ENCODE data around the gene ANK2.

Gene ANK2

GRCh38 chr4:113368056-113368455 is 318.6 kb downstream of the ANK2 start:
- 96 to 100% methylated on average over 2 of the region's 2 CpGs for WGBS, 2 experiments
- Histone ChIP-seq H3K36me3 (ENCODE audit: control insufficient read depth, insufficient read depth, low read length) (peaks cover 39% of the 10 kb centered on the region), H3K9me3 (ENCODE audit: control insufficient read depth, low read length) (no peaks in the 10 kb centered on the region), H3K27me3 (ENCODE audit: control insufficient read depth, insufficient read depth, low read length, poor library complexity, severe bottlenecking) (no peaks in the 10 kb centered on the region), H3K4me1 (ENCODE audit: control insufficient read depth, insufficient read depth, low read length) (no peaks in the 10 kb centered on the region), H3K27ac (ENCODE audit: insufficient read depth, low read depth, low read length, poor library complexity, severe bottlenecking) (no peak overlapping the region), H3K4me3 (ENCODE audit: insufficient read depth, low read depth, low read length) (no peak overlapping the region)

- no peak overlapping the region for H3K4me3 ChIP-seq (ENCODE audit: insufficient read depth, low read depth, low read length)
- peaks cover 36% of the 10 kb centered on the region for H3K36me3 ChIP-seq (ENCODE audit: control insufficient read depth, insufficient read depth, low read length)
These were observed 321.7 kb downstream of the ANK2 start for GRCh38 chr4:113371111-113371510.

GRCh38 chr4:113375964-113376666 is 326.7 kb downstream of the ANK2 start:
- H3K4me3 ChIP-seq (ENCODE audit: insufficient read depth, low read depth, low read length): no peak overlapping the region
- H3K27me3 ChIP-seq (ENCODE audit: control insufficient read depth, insufficient read depth, low read length, poor library complexity, severe bottlenecking): no peaks in the 10 kb centered on the region
- no CpG with 5 or more reads among the region's 1 CpG for WGBS, 2 experiments
- H3K9me3 ChIP-seq (ENCODE audit: control insufficient read depth, low read length): no peaks in the 10 kb centered on the region
- H3K27ac ChIP-seq (ENCODE audit: insufficient read depth, low read depth, low read length, poor library complexity, severe bottlenecking): no peak overlapping the region
- peaks cover 27% of the 10 kb centered on the region for H3K36me3 ChIP-seq (ENCODE audit: control insufficient read depth, insufficient read depth, low read length)
- no peaks in the 10 kb centered on the region for H3K4me1 ChIP-seq (ENCODE audit: control insufficient read depth, insufficient read depth, low read length)

More at GRCh38 chr4:113371111-113371510, 321.7 kb downstream of the ANK2 start:
- no peaks in the 10 kb centered on the region for H3K4me1 ChIP-seq (ENCODE audit: control insufficient read depth, insufficient read depth, low read length)
- H3K27me3 ChIP-seq (ENCODE audit: control insufficient read depth, insufficient read depth, low read length, poor library complexity, severe bottlenecking): no peaks in the 10 kb centered on the region
- no peak overlapping the region for H3K27ac ChIP-seq (ENCODE audit: insufficient read depth, low read depth, low read length, poor library complexity, severe bottlenecking)
- H3K9me3 ChIP-seq (ENCODE audit: control insufficient read depth, low read length): no peaks in the 10 kb centered on the region

- 83 to 100% methylated on average over 1 of the region's 1 CpG for WGBS, 2 experiments
- Histone ChIP-seq H3K27me3 (ENCODE audit: control insufficient read depth, insufficient read depth, low read length, poor library complexity, severe bottlenecking) (no peaks in the 10 kb centered on the region), H3K9me3 (ENCODE audit: control insufficient read depth, low read length) (no peaks in the 10 kb centered on the region), H3K4me1 (ENCODE audit: control insufficient read depth, insufficient read depth, low read length) (no peaks in the 10 kb centered on the region), H3K4me3 (ENCODE audit: insufficient read depth, low read depth, low read length) (no peak overlapping the region), H3K27ac (ENCODE audit: insufficient read depth, low read depth, low read length, poor library complexity, severe bottlenecking) (no peak overlapping the region), H3K36me3 (ENCODE audit: control insufficient read depth, insufficient read depth, low read length) (peaks cover 17% of the 10 kb centered on the region)
These were observed 329.4 kb downstream of the ANK2 start for GRCh38 chr4:113378836-113379235.

GRCh38 chr4:113382704-113383103 is 333.3 kb downstream of the ANK2 start:
- H3K9me3 ChIP-seq (ENCODE audit: control insufficient read depth, low read length): no peaks in the 10 kb centered on the region
- WGBS, 2 experiments: 83 to 95% methylated on average over 1 of the region's 1 CpG
- peaks cover 12% of the 10 kb centered on the region for H3K36me3 ChIP-seq (ENCODE audit: control insufficient read depth, insufficient read depth, low read length)
- H3K4me3 ChIP-seq (ENCODE audit: insufficient read depth, low read depth, low read length): no peak overlapping the region
- no peak overlapping the region for H3K27ac ChIP-seq (ENCODE audit: insufficient read depth, low read depth, low read length, poor library complexity, severe bottlenecking)
- no peaks in the 10 kb centered on the region for H3K27me3 ChIP-seq (ENCODE audit: control insufficient read depth, insufficient read depth, low read length, poor library complexity, severe bottlenecking)
- peaks cover 4% of the 10 kb centered on the region for H3K4me1 ChIP-seq (ENCODE audit: control insufficient read depth, insufficient read depth, low read length)

- Histone ChIP-seq H3K9me3 (ENCODE audit: control insufficient read depth, low read length) (no peaks in the 10 kb centered on the region), H3K27ac (ENCODE audit: insufficient read depth, low read depth, low read length, poor library complexity, severe bottlenecking) (no peak overlapping the region), H3K36me3 (ENCODE audit: control insufficient read depth, insufficient read depth, low read length) (peaks cover 12% of the 10 kb centered on the region), H3K27me3 (ENCODE audit: control insufficient read depth, insufficient read depth, low read length, poor library complexity, severe bottlenecking) (no peaks in the 10 kb centered on the region), H3K4me1 (ENCODE audit: control insufficient read depth, insufficient read depth, low read length) (peaks cover 4% of the 10 kb centered on the region), H3K4me3 (ENCODE audit: insufficient read depth, low read depth, low read length) (no peak overlapping the region)
- WGBS, 2 experiments: 92 to 99% methylated on average over 5 of the region's 5 CpGs
These were observed 333.8 kb downstream of the ANK2 start for GRCh38 chr4:113383111-113383785.

GRCh38 chr4:113384600-113384999 is 335.1 kb downstream of the ANK2 start:
- Histone ChIP-seq H3K4me3 (ENCODE audit: insufficient read depth, low read depth, low read length) (no peak overlapping the region), H3K27me3 (ENCODE audit: control insufficient read depth, insufficient read depth, low read length, poor library complexity, severe bottlenecking) (no peaks in the 10 kb centered on the region), H3K4me1 (ENCODE audit: control insufficient read depth, insufficient read depth, low read length) (peaks cover 4% of the 10 kb centered on the region), H3K27ac (ENCODE audit: insufficient read depth, low read depth, low read length, poor library complexity, severe bottlenecking) (no peak overlapping the region), H3K9me3 (ENCODE audit: control insufficient read depth, low read length) (no peaks in the 10 kb centered on the region), H3K36me3 (ENCODE audit: control insufficient read depth, insufficient read depth, low read length) (peaks cover 12% of the 10 kb centered on the region)
- 88 to 96% methylated on average over 5 of the region's 5 CpGs for WGBS, 2 experiments

- 77 to 78% methylated on average over 3 to 4 of the region's 4 CpGs for WGBS, 2 experiments
- Histone ChIP-seq H3K36me3 (ENCODE audit: control insufficient read depth, insufficient read depth, low read length) (peaks cover 7% of the 10 kb centered on the region), H3K27ac (ENCODE audit: insufficient read depth, low read depth, low read length, poor library complexity, severe bottlenecking) (no peak overlapping the region), H3K27me3 (ENCODE audit: control insufficient read depth, insufficient read depth, low read length, poor library complexity, severe bottlenecking) (no peaks in the 10 kb centered on the region), H3K9me3 (ENCODE audit: control insufficient read depth, low read length) (no peaks in the 10 kb centered on the region), H3K4me1 (ENCODE audit: control insufficient read depth, insufficient read depth, low read length) (peaks cover 4% of the 10 kb centered on the region), H3K4me3 (ENCODE audit: insufficient read depth, low read depth, low read length) (no peak overlapping the region)
These were observed 335.9 kb downstream of the ANK2 start for GRCh38 chr4:113385281-113385899.

GRCh38 chr4:113389160-113389559 is 339.7 kb downstream of the ANK2 start:
- H3K36me3 ChIP-seq (ENCODE audit: control insufficient read depth, insufficient read depth, low read length): no peaks in the 10 kb centered on the region
- no peak overlapping the region for H3K4me3 ChIP-seq (ENCODE audit: insufficient read depth, low read depth, low read length)
- no peak overlapping the region for H3K27ac ChIP-seq (ENCODE audit: insufficient read depth, low read depth, low read length, poor library complexity, severe bottlenecking)
- H3K27me3 ChIP-seq (ENCODE audit: control insufficient read depth, insufficient read depth, low read length, poor library complexity, severe bottlenecking): no peaks in the 10 kb centered on the region
- peaks cover 4% of the 10 kb centered on the region for H3K4me1 ChIP-seq (ENCODE audit: control insufficient read depth, insufficient read depth, low read length)
- 97 to 99% methylated on average over 3 of the region's 3 CpGs for WGBS, 2 experiments
- H3K9me3 ChIP-seq (ENCODE audit: control insufficient read depth, low read length): no peaks in the 10 kb centered on the region

- Histone ChIP-seq H3K27ac (ENCODE audit: insufficient read depth, low read depth, low read length, poor library complexity, severe bottlenecking) (no peak overlapping the region), H3K36me3 (ENCODE audit: control insufficient read depth, insufficient read depth, low read length) (no peaks in the 10 kb centered on the region)
These were observed 341.4 kb downstream of the ANK2 start for GRCh38 chr4:113390850-113391249.

More at GRCh38 chr4:113390850-113391249, 341.4 kb downstream of the ANK2 start:
- Histone ChIP-seq H3K4me1 (ENCODE audit: control insufficient read depth, insufficient read depth, low read length) (peaks cover 4% of the 10 kb centered on the region), H3K4me3 (ENCODE audit: insufficient read depth, low read depth, low read length) (no peak overlapping the region), H3K9me3 (ENCODE audit: control insufficient read depth, low read length) (no peaks in the 10 kb centered on the region), H3K27me3 (ENCODE audit: control insufficient read depth, insufficient read depth, low read length, poor library complexity, severe bottlenecking) (no peaks in the 10 kb centered on the region)

All from ectodermal cell (in vitro differentiated cells).